GM19239 (cell line): Measurements from ENCODE around the gene RELN.

Experiments
- DNase-seq: peaks from one replicate; pipeline ENCODE4 v3.0.0; 2011; ENCODE audit warnings: low spot score; ENCODE audit not compliant: insufficient read length
- FAIRE-seq: peaks from 2 replicates; lab custom pipeline; 2011; peaks lifted over from hg19 to GRCh38; lab: Jason Lieb, UNC

RELN gene

DNA sequence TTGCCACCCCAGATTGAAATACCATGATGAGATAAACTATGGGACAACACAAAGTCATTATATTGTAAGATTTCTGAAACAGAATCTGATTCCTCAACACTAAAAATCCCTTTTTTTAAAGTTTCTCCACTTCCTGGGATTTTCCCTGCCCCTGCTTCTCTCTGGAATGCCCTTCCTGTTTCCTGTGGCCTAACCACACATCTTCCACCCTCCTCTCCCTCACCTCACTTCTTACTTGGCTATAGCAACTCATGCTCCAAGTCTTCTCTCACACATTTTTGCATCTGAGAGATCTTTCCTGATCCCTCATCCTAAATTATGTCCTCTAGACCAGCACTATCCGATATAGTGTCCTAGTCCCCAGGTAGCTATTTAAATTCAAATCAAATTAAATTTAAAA lies 4.1 kb upstream of the RELN start:
- no peak for DNase-seq
- no peak for FAIRE-seq

DNA sequence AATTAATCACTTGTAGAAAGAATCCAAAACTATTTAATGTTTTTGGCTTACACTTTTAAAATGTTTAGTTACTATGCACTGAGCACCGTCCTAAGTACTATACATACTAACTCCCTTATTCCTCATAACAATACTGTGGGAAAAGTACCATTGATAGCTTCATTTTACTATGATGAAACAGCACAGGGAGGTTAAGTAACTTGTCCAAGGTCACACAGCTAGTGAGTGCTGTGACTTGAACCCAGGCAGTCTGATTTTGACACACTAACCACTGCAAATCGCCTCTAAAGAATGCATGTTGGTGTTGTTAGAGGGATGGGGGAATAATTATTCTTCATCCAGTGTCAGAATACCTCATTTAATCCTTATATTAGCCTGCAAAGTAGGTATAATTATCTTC lies 1.9 kb upstream of the RELN start:
- DNase-seq: no peak
- no peak for FAIRE-seq

GRCh38 chr7:103990991-103991390 lies 1.5 kb upstream of the RELN start:
- FAIRE-seq: no peak
- DNase-seq: no peak

DNA sequence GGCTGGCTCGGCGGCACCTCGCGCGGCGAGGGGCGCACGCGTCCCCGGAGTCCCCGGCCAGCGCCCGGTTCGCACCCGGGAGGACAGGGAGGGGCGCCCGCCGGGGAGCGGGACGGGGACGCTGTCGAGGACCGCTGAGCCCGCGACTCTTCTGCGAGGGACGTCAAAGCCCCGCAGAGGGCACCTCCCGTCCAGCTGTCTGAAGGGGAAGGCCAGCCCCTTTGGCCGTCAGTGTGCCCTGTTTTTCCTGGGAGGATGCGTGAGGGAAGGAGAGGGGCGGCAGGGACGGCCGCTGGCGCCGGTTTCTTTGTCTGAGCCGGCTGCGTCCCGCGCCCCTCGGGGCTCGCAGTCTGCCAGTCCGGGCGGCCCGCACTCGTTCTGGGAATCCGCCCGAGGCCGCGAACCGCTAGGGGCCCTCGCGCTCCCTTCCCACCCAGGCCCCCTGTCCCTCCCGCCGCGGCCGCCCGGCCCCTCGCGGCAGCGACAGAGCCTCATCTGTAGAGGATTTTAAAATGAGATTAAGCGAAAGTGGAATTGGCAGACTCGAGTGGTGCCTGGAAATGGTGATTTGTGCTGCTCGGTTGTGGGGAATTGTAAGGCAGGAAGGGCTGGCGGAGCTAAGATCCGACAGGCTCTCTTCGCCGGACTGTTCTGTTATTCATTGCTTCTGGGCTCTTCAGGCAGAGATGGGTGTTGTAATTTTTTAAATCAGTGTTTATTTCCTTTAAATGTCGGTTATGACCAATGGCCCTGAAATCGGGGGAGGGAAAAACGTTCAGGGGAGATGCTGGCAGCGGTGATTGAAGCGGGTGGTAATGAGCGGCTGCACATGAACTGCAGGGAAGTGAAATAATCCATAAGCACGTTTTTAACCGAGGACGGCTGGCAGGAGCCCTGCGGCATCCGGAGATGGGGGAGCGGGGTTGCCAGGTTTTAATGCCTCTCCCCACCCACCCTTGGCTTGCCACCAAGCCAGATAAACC lies 618 bp upstream of the RELN start:
- no peak for DNase-seq
- FAIRE-seq: no peak

- FAIRE-seq (no peak), DNase-seq (no peak)
Measured at GRCh38 chr7:103988468-103989199, 824 bp downstream of the RELN start.

DNA sequence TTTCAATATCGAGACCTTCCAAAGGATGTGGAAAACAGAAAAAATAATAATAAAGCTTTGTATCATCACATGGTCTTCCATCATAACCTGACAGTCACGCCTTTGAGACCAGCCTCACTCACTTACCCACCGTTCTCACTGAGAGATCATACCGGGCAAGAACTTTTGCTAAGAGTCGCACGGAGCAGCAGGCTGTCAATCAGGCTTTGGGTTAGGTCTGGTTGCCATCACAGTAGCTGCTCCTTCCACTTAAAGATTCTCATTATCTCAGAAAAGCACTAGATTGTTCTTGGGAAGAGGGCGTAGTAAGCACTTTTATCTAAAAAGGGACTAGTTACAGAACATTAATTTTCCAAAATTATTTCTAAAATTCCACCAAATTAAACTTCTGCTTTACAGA lies 2.0 kb downstream of the RELN start:
- FAIRE-seq (no peak), DNase-seq (no peak)

DNA sequence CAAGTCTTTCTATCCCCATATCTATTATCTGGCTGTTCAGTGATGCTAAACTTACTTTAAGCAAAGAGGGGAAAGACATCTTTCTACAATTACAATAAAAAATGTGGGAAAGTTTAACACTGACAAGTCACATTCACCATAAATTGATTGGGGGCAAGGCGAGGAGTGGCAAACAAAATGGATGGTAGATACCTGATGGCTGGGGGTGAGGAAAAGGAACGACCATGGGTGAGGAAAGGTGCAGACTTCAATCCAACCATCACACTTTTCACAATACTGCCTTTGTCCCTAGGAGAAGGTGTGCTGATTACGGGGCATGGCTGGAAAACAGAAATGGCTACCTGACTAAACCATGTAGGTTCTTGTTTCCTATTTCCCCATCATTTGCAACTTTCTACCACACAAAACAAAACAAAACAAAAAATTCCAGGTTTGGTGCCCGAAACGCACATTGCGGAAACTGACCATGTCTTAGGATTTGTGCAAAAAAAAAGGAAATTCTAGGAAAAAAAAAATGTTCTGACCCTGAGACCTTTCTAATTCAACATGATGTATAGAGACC lies 3.8 kb downstream of the RELN start:
- no peak for FAIRE-seq
- DNase-seq: no peak

DNA sequence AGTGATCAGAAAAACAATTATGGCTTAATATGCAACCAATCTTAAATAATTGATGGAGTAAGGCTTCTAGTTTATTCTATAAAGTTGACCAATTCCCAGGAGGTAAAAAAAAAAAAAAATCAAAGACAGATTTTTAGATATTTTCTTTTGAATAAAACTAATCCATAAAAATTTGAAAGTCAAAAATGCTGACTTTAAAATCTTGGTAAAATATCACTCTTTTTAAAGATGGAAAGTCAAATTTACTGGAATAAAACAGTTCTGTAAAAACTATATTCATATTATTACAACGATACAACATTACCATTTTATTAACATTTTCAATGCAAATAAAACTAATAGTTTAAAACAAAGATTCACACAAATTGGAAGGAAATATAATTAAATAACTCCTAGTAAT lies 5.4 kb downstream of the RELN start:
- no peak for FAIRE-seq

GRCh38 chr7:103983201-103983977 lies 6.1 kb downstream of the RELN start:
- FAIRE-seq: no peak
- no peak for DNase-seq

More for the DNA sequence above, 5.4 kb downstream of the RELN start:
- no peak for DNase-seq

DNA sequence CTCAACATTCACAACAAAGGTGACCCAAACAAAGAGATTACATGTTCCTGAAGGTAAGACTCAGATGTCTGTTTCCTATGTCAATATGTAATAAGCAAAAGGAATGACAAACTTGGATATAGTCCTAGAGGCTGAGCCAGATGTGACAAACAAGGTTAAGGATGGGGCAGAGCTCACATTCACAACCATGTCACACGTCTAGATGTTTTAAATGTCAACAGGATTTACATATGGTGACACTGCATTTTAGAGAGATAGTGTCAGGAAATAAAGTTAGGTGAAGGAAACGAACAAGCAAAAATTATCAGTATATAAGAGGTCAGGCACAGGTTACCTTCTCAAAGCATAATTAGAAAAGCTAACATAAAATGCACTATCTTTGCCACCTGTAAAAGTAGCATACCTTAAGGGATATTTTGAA lies 8.4 kb downstream of the RELN start:
- DNase-seq: no peak
- FAIRE-seq: no peak

DNA sequence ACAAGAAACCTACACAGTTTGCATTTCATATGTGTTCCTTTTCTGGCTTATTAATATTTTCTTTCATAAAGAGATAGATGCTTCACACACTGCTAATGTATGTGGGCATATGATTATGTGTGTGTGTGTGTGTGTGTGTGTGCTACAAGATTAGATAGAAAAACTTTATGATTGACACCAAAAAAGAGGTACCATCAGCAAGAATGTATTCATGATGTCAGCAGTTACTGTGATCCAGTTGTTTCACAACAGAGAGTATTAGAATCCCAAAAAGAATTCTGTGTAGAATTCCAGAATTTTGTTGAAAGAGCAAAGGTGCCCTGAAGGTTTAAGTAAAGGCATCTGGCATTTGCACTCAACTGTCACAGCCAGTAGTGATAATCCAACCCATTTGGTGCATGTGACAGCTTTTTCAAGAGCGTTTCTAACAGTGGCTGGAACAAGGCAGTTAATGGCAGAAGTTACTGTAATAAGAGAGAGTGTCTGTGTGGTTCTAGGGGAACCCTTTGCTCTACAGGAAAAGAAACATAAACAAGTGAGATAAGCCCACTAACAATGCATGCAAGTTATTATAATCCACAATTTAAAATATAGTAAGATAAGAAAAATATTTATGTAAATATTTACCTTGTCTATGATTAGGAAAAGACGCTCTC lies 16.6 kb downstream of the RELN start:
- DNase-seq (no peak), FAIRE-seq (no peak)

DNA sequence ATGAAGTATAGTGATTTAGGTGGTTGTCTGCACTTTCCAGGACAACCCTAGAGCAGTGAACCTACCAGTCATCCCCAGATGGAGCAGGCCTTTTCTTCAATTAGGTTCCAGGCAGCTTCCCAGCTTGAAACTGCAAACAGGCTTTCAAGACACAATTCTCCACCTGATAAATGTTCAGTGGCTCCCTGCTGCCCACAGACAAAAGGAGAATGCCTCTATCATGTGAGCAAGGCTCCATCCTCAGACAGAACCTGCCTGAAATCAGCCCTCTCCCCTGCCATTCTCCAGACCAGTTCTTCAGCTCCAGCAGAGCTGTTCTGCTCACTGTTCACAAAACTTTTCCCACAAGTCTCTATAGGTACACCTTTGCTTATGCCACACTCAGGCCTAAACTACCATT lies 22.1 kb downstream of the RELN start:
- no peak for FAIRE-seq
- no peak for DNase-seq

DNA sequence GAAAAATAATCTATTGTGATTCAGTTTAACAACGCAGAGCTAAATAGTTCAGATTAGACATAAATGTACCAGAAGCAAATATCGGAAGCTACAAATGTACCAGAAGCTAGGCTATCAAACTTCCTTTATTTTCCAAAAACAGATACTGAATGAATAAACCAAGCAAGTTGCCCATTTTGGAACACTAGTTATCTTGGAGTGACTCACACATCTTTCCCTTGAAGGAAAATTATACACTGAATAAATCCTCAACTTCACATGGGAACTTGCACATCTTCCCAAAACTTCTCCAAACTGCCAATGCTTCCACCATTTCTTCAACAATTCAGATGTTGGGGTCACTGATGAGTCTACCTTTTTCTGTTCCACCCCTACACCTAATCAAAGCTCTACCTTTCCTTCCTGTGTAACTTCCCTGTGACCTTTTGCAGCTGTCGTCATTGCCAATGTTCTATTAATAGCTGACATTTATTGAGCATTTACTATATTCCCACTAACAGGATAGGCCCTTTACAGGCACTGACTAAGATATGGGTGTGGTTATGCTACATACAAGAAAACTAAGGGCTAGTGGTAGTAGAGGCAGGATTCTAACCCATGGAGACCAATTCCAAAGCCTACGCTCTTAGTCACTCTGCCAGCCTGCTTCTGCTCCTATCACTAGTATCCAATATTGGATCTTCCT lies 22.7 kb downstream of the RELN start:
- DNase-seq: no peak

GRCh38 chr7:103964269-103964668 lies 25.2 kb downstream of the RELN start:
- no peak for FAIRE-seq

More for the DNA sequence above, 22.7 kb downstream of the RELN start:
- FAIRE-seq: no peak

GRCh38 chr7:103962070-103962469 lies 27.4 kb downstream of the RELN start:
- no peak for FAIRE-seq

More at GRCh38 chr7:103964269-103964668, 25.2 kb downstream of the RELN start:
- no peak for DNase-seq

DNA sequence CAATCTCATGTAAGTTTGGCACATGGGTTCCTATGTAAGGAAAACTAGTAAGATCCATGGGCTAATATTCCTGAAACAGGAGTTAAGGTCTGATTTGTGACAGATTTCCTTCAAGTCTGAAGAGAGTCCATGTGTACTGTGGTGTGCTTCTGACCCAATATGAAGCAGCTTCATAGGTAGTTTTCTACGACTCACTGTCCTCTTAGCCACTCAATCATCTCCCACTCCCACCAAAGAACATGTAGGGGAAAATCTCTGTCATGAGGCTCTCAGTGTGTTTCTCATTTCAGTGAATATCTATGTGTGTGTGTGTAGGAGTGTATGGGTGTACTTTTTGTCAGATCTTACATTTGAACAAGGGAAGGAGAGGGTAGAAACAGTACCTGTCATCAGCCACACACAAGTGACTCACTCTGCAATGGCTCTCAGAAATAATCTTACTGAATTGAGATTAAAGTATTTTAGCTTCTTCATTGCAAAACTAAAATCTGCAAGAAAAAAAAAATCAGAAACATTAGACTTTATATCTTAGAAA lies 31.1 kb downstream of the RELN start:
- no peak for FAIRE-seq
- DNase-seq: no peak

More at GRCh38 chr7:103962070-103962469, 27.4 kb downstream of the RELN start:
- DNase-seq: no peak

GRCh38 chr7:103955985-103956384 lies 33.5 kb downstream of the RELN start:
- FAIRE-seq (no peak), DNase-seq (no peak)

- DNase-seq (no peak), FAIRE-seq (no peak)
Measured at GRCh38 chr7:103952408-103952807, 37.0 kb downstream of the RELN start.

GRCh38 chr7:103951311-103951710 lies 38.1 kb downstream of the RELN start:
- DNase-seq (no peak), FAIRE-seq (no peak)
